GM12878 (cell line): Measurements from ENCODE around the gene IL23R. TPM values are rescaled to one million over a fixed set of nuclear protein-coding genes. Genes with fewer than 3 reads are reported as not detected.

Experiments
- ATAC-seq: fragments of 200-7000 bp; cut with Tn5 transposase; 3 replicates; pipeline ENCODE4 v1.9.1; 2020; ENCODE audit warnings: mild to moderate bottlenecking, moderate library complexity
- BruUV-seq: library from RNA; stranded (reverse); fragments of 400-500 nt; replicated peaks from 2 replicates; lab custom pipeline; 2021; lab: Mats Ljungman, UMichigan
- CTCF ChIA-PET: fragments of 300-600 bp; sonication (Branson Sonifier 250); formaldehyde crosslinking; extraction: SDS; loops from one replicate; lab custom pipeline; 2021; ENCODE audit warnings: inconsistent platforms; lab: Yijun Ruan, JAX
- POLR2A ChIA-PET: fragments of 350-600 bp; formaldehyde crosslinking; extraction: SDS; loops from one replicate; lab custom pipeline; 2021; ENCODE audit warnings: inconsistent platforms; lab: Charles Lee
- RAD21 ChIA-PET: fragments of 300-600 bp; sonication (Branson Sonifier 250); formaldehyde crosslinking; loops from one replicate; lab custom pipeline; 2023; ENCODE audit warnings: antibody characterized with exemption; ENCODE audit not compliant: unreplicated experiment; lab: Charles Lee
- SMC1A ChIA-PET: fragments of 300-600 bp; sonication (Branson Sonifier 250); formaldehyde crosslinking; loops from one replicate; lab custom pipeline; 2023; ENCODE audit not compliant: unreplicated experiment, uncharacterized antibody; lab: Charles Lee
- DNase-seq: peaks from one replicate; pipeline ENCODE4 v3.0.0-alpha.2; 2011; ENCODE audit warnings: low read depth, low spot score
- FAIRE-seq: peaks from 3 replicates; lab custom pipeline; 2011; peaks lifted over from hg19 to GRCh38; lab: Jason Lieb, UNC
- H2AFZ ChIP-seq: 2 replicates; pipeline ENCODE4 v1.6.0; 2011; ENCODE audit warnings: low read depth, low read length, control low read depth; ENCODE audit not compliant: control insufficient read depth
- H3K27ac ChIP-seq: 2 replicates; pipeline ENCODE4 v1.5.1; 2011; ENCODE audit warnings: control low read depth; ENCODE audit not compliant: control insufficient read depth, insufficient read depth
- H3K27me3 ChIP-seq, 2 experiments: replicated peaks in 1 of 2; 2 replicates each; pipeline versions ENCODE4 v1.6.0 to v1.6.1; 2011; ENCODE audit warnings: low read length in 1 of 2; ENCODE audit not compliant: control insufficient read depth in 2 of 2, insufficient read depth in 2 of 2
- H3K36me3 ChIP-seq, 2 experiments: 2 replicates each; pipeline ENCODE4 v1.5.1; 2011; ENCODE audit warnings: low read length in 1 of 2; ENCODE audit not compliant: control insufficient read depth in 2 of 2, insufficient read depth in 2 of 2
- H3K4me1 ChIP-seq: 2 replicates; pipeline ENCODE4 v1.6.1; 2011; ENCODE audit warnings: mild to moderate bottlenecking, low read length, moderate library complexity, mixed read lengths; ENCODE audit not compliant: control insufficient read depth, insufficient read depth
- H3K4me2 ChIP-seq: 2 replicates; pipeline ENCODE4 v1.6.0; 2011; ENCODE audit warnings: control low read depth; ENCODE audit not compliant: control insufficient read depth, insufficient read depth
- H3K4me3 ChIP-seq: fragments of 200-600 bp; sonication (generic); 2 replicates; pipeline ENCODE4 v1.5.1; 2016
- H3K79me2 ChIP-seq: 2 replicates; pipeline ENCODE4 v1.6.0; 2011; ENCODE audit warnings: low read length; ENCODE audit not compliant: control insufficient read depth, insufficient read depth
- H3K9ac ChIP-seq: 2 replicates; pipeline ENCODE4 v1.8.0; 2011; ENCODE audit warnings: low read length, control low read depth, mixed read lengths; ENCODE audit not compliant: control insufficient read depth, insufficient read depth
- H3K9me3 ChIP-seq: replicated peaks from 3 replicates; pipeline ENCODE4 v1.5.1; 2011; ENCODE audit warnings: mild to moderate bottlenecking, low read length; ENCODE audit not compliant: control insufficient read depth, insufficient read depth
- H4K20me1 ChIP-seq: 2 replicates; pipeline ENCODE4 v1.6.0; 2011; ENCODE audit not compliant: control insufficient read depth, insufficient read depth
- BMI1 ChIP-seq: fragments of 450-650 bp; IDR thresholded peaks from 2 replicates; pipeline ENCODE4 v1.6.1; 2016; ENCODE audit warnings: mild to moderate bottlenecking, moderate library complexity, borderline replicate concordance
- CBX3 ChIP-seq: fragments of 200-600 bp; sonication (generic); IDR thresholded peaks from 2 replicates; pipeline ENCODE4 v1.6.1; 2016; ENCODE audit warnings: low read depth, borderline replicate concordance
- EZH2 ChIP-seq: IDR thresholded peaks from 2 replicates; pipeline ENCODE4 v1.6.1; 2012; ENCODE audit warnings: low read depth, mild to moderate bottlenecking, control low read depth, inconsistent platforms, low read length, borderline replicate concordance; ENCODE audit not compliant: control insufficient read depth
- FOS ChIP-seq: IDR thresholded peaks from 3 replicates; pipeline ENCODE4 v1.6.1; 2011; ENCODE audit warnings: borderline replicate concordance; ENCODE audit not compliant: insufficient read length; ENCODE audit errors: extremely low read depth
- MEF2A ChIP-seq: IDR thresholded peaks from 2 replicates; pipeline ENCODE4 v1.6.1; 2011; ENCODE audit warnings: low read depth, mild to moderate bottlenecking, low read length, moderate library complexity; ENCODE audit not compliant: insufficient read depth
- MXI1 ChIP-seq: fragments of 150-350 bp; IDR thresholded peaks from 2 replicates; pipeline ENCODE4 v1.6.1; 2011; ENCODE audit warnings: low read depth, mild to moderate bottlenecking, inconsistent platforms, low read length, improper control_type of control experiment
- NBN ChIP-seq: fragments of 450-650 bp; IDR thresholded peaks from 2 replicates; pipeline ENCODE4 v1.6.1; 2016
- NKRF ChIP-seq: fragments of 450-650 bp; conservative IDR thresholded peaks from 2 replicates; pipeline ENCODE4 v1.6.1; 2017; ENCODE audit warnings: mild to moderate bottlenecking, moderate library complexity
- NR2C1 ChIP-seq: fragments of 450-650 bp; IDR thresholded peaks from 2 replicates; pipeline ENCODE4 v1.6.1; 2017; ENCODE audit warnings: antibody characterized with exemption, mild to moderate bottlenecking, moderate library complexity
- PBX3 ChIP-seq: IDR thresholded peaks from 2 replicates; pipeline ENCODE4 v1.6.1; 2011; ENCODE audit warnings: mild to moderate bottlenecking, low read depth, low read length, moderate library complexity; ENCODE audit not compliant: insufficient replicate concordance
- POU2F2 ChIP-seq: IDR thresholded peaks from 3 replicates; pipeline ENCODE4 v1.6.1; 2011; ENCODE audit warnings: low read depth, mild to moderate bottlenecking, low read length, borderline replicate concordance
- RAD51 ChIP-seq: fragments of 450-650 bp; IDR thresholded peaks from 2 replicates; pipeline ENCODE4 v1.6.1; 2016; ENCODE audit warnings: moderate library complexity, mild to moderate bottlenecking, inconsistent platforms
- STAT3 ChIP-seq: IDR thresholded peaks from 2 replicates; pipeline ENCODE4 v1.6.1; 2011; ENCODE audit warnings: low read depth, low read length, improper control_type of control experiment
- SUZ12 ChIP-seq: fragments of 200-600 bp; sonication (generic); IDR thresholded peaks from one replicate; pipeline ENCODE4 v1.6.1; 2018; ENCODE audit warnings: antibody characterized with exemption, mild to moderate bottlenecking; ENCODE audit not compliant: unreplicated experiment
- YBX1 ChIP-seq: fragments of 450-650 bp; IDR thresholded peaks from 2 replicates; pipeline ENCODE4 v1.6.1; 2016; ENCODE audit warnings: antibody characterized with exemption
- ZBTB11 ChIP-seq: fragments of 450-650 bp; formaldehyde crosslinking; IDR thresholded peaks from 2 replicates; pipeline ENCODE4 v1.5.0; 2022; ENCODE audit warnings: mild to moderate bottlenecking, missing genetic modification characterization
- ZNF274 ChIP-seq: IDR thresholded peaks from one replicate; pipeline ENCODE4 v1.8.0; 2011; ENCODE audit not compliant: insufficient read length, insufficient read depth
- WGBS: methylation state at CpG from one replicate; pipeline ENCODE4 v1.1.6; 2016; ENCODE audit warnings: low lambda C conversion rate; ENCODE audit not compliant: insufficient replicate concordance, insufficient coverage; ENCODE audit errors: missing lambda C conversion rate; 5-methylcytosine and 5-hydroxymethylcytosine counted together
- in situ Hi-C: fragments of 300-500 bp; cut with MboI; formaldehyde crosslinking; loops from 9 replicates; pipeline ENCODE4 v1.14.3; 2018; ENCODE audit warnings: mixed read lengths
- intact Hi-C: fragments of 100-400 bp; cut with micrococcal nuclease; formaldehyde crosslinking; loops from one replicate; pipeline ENCODE4 v1.14.2; 2022; ENCODE audit not compliant: unreplicated experiment
- polyA plus RNA-seq, 11 experiments: library from polyadenylated mRNA; depleted of rRNA in 4 of 11; unstranded in 6 of 11; stranded (reverse) in 5 of 11; fragments of >200 nt; fragmentation: Nextera tagmentation in 4 of 11; fragmentation: Illumina TruSeq in 1 of 11; extraction: Ambion mirVana in 4 of 11; extraction: Trizol in 1 of 11; gene quantifications; 1 replicate in 1 of 11; 2 replicates in 10 of 11; pipeline versions ENCODE4 v1.2.1 to v1.2.3, GENCODE V29; 2011 to 2016; ENCODE audit warnings: inconsistent platforms in 2 of 11, missing spikeins in 2 of 11, low read depth in 1 of 11
- total RNA-seq, 4 experiments: library from RNA; depleted of rRNA in 3 of 4; stranded (reverse); fragments of >200 nt in 3 of 4; fragmentation: Illumina TruSeq in 1 of 4; extraction: Trizol in 1 of 4; gene quantifications; 2 replicates each; pipeline versions ENCODE4 v1.2.1 to v1.2.3, GENCODE V29; 2013 to 2021

IL23R gene
- total and polyA plus RNA-seq, 10 of the 15 experiments (the other 5 are each of a cell fraction or from before 2014, with no cell fraction given), result 0.16 to 6.4 (median 0.59) TPM

GRCh38 chr1:67137307-67137753 is 28.9 kb upstream of the IL23R start:
- ChIA-PET SMC1A (interaction anchor here (0.9 to 2.2 kb wide), 3 partner anchors 12 to 75 kb away, joined by 3 to 7 read pairs (median 6); no protein-coding TSS in a partner anchor), POLR2A (no interaction called here), RAD21 (no interaction called here), CTCF (interaction anchor here (2.9 to 5.4 kb wide), 2 partner anchors 11 to 75 kb away, joined by 13 to 46 read pairs; no protein-coding TSS in a partner anchor)
- Histone ChIP-seq H3K9ac (no peak overlapping the region), H3K79me2 (no peaks in the 10 kb centered on the region), H2AFZ (no peak overlapping the region), H3K27ac (no peak overlapping the region), H3K9me3 (no peaks in the 10 kb centered on the region), H3K36me3 (no peaks in the 10 kb centered on the region), H3K4me3 (no peak overlapping the region), H3K4me2 (no peak overlapping the region), H4K20me1 (no peaks in the 10 kb centered on the region; the same call in 1 of the 2 replicates), H3K4me1 (no peaks in the 10 kb centered on the region), H3K27me3 (0 out of 4 replicates have a peak, but pooled peaks cover 0 to 2% of the 10 kb centered on the region in 2 experiments)
- ATAC-seq (no peak), FAIRE-seq (no peak), DNase-seq (no peak)
- intact Hi-C loops (no loop called here), in situ Hi-C loops (no loop called here)
- TF ChIP-seq NKRF, result no peak
- no peak for TF ChIP-seq POU2F2
- TF ChIP-seq MXI1, result no peak
- TF ChIP-seq MEF2A, result no peak
- TF ChIP-seq RAD51, result no peak
- no peak for TF ChIP-seq ZNF274
- no peak for TF ChIP-seq STAT3
- TF ChIP-seq FOS, result no peak
- TF ChIP-seq CBX3, result no peak
- no peak for TF ChIP-seq PBX3
- no peak for TF ChIP-seq NR2C1
- no peak for TF ChIP-seq SUZ12
- TF ChIP-seq NBN, result no peak
- TF ChIP-seq ZBTB11 (CRISPR knock-in tag), result no peak
- no peak for TF ChIP-seq EZH2
- TF ChIP-seq YBX1, result no peak
- no peak for TF ChIP-seq BMI1
- BruUV-seq, result no TSS peak
- 55% methylated on average over 4 of the region's 4 CpGs for WGBS
